ENCODE measurements around the gene TRIM2.
"Not testable (repeated sequence)": the region's sequence is repeated elsewhere in the genome, so short reads cannot be mapped to it uniquely, and the experiment has no call there.

The TRIM2 gene

DNA sequence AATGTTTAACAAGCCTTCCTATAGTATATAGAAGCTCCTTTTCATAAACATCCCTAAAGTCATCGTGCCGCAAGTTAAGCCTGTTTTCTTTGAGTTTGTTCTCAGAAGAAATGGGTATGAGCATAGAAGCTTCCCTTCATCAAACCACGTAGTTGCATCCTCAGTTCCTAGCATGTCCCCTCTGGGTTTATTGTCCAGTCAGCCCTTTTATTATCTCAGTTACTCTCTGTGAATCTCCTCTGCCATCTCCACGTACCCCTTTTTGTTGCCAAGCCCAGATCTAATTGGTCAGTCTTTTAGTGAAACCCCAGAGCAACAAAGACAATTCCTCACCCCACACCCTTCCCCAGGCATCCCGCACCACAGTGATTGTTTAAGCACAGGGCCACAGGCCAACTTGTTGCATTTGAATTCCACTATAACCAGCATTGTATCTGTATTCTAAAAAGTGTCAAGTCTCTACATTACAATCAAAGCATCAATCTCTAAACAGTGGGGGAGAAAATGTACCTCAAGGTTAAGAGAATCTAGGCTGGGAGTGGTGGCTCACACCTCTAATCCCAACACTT, 12.4 kb upstream of the TRIM2 start:
- DNase-seq = no peak

GRCh38 chr4:153197301-153197700, 6.9 kb upstream of the TRIM2 start:
- DNase-seq = no peak

DNA sequence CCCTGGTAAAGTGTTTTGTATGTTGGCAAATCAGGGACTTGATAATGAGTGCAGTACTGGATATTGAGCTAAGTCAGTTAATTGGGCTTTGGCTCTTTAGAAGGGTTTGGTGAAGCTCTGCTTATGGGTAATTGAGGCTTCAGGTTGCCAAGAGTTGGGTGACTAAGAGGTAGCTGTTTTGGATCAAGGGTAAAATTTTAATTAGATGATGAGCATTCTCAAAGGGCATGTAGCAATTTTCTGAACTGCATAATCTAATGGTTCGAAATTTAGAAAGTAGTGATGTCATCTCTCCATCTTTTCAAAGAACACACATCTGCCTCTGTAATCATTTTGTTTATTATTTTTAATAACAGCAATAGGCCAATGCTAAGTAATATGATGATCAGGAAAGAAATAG, 5.5 kb upstream of the TRIM2 start:
- DNase-seq = no peak

DNA sequence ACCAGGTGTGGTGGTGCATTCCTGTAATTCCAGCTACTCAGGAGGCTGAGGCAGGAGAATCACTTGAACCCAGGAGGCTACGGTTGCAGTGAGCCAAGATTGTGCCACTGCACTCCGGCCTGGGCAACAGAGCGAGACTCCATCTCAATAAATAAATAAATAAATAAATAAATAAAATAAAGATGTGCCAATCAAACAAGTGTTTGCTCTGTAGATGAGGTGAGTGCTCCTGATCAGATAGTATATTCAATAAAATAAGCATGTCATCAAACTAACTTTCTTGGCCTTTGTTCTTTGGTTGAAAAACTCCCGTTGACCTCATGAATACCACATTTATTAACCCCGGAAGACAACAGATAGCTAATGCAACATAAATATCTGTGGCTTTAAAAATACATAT, 497 bp upstream of the TRIM2 start:
- DNase-seq = not testable (repeated sequence)

GRCh38 chr4:153204728-153205648, 745 bp downstream of the TRIM2 start:
- no peak for DNase-seq

DNA sequence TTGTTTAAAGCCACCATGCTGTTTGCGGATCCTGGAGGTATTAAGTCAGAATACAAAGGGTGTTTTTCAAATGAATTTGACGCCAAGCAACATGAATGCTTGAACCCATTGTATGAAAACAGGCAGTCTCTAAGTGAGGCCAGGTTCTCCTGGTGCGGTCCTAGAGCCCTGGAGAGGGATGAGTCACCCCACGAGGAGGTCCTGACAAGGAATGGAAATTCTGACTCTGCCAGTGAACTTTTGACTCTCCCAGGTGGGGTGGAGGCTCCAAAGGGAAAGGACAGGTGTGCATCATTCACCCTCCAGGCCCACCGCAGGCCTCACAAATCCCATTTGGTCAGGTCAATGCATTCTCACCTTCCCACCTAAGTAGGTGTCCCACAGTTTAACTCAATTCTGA, 1.5 kb downstream of the TRIM2 start:
- DNase-seq = no peak

- DNase-seq = no peak
Measured at GRCh38 chr4:153206534-153206933, 2.3 kb downstream of the TRIM2 start.

GRCh38 chr4:153207027-153207426, 2.8 kb downstream of the TRIM2 start:
- no peak for DNase-seq

- DNase-seq = no peak
Measured at GRCh38 chr4:153207567-153207966, 3.3 kb downstream of the TRIM2 start.

DNA sequence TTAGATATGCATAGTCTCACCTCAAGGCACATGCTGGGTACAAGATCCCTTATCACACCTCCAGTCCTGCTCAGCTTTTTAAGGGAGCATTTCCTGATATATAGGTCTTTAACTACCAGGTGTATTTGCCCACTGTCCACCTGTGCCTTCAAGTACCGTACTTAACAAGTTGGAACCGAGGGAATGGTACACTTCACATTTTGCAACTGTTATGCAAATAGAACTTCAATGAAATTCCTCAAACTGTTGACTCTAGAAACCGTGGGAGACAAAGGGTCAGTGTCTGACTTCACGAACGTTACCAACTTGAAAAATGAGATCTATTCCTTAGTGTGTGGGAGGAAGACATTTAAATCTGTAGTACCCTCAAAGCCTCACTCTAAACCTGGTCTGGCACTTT, 5.2 kb downstream of the TRIM2 start:
- DNase-seq = no peak

DNA sequence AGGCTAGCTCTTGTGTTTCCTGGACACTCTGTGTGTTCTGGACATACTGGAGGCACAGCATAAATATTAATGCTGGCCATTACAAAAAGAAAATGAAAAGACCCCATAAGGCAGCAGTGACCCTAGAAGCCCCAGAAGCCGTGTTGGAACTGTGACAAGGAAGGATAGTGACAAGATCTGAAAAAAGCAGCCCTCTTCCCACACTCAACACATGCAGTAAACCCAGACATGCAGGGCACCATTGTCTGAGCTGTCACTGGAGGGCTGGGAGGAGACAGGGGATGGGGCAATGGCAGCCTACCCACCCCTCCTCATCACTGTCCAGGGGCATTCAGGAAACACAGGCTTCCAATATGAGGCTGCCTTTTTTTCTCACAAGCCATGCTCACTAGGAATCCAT, 6.5 kb downstream of the TRIM2 start:
- no peak for DNase-seq

DNA sequence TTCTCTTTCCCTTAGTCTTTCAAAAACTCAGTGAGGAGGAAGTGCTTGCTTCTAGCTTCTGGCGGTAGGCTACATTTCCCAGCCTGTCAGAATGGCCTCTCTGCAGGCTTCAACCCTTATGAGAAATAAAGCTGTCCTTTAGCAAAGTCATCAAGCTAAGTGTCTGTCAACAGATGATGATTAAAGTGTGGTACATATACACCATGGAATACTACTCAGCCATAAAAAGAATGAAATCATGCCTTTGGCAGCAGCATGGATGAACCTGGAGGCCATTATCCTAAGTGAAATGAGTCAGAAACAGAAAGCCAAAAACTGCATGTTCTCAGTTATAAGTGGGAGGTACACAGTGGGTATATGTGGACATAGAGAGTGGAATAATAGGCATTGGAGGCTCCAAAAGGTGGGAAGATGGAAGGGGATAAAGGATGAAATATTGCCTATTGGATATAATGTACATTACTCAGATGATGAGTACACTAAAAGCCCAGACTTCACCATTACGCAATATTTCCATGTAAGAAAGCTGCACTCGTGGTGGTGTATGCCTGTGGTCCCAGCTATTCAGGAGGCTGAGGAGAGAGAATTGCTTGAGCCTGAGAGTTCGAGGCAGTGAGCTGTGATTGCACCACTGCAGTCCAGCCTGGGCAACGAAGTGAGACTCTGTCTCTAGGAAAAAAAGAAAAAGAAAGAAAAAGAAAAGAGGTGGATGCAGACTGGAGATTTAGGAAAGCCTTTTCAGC, 7.9 kb downstream of the TRIM2 start:
- DNase-seq = no peak

GRCh38 chr4:153212736-153213135, 8.5 kb downstream of the TRIM2 start:
- no peak for DNase-seq

- no peak for DNase-seq
Measured at GRCh38 chr4:153215921-153216320, 11.7 kb downstream of the TRIM2 start.

- DNase-seq = no peak
Measured at GRCh38 chr4:153216546-153216945, 12.3 kb downstream of the TRIM2 start.

DNA sequence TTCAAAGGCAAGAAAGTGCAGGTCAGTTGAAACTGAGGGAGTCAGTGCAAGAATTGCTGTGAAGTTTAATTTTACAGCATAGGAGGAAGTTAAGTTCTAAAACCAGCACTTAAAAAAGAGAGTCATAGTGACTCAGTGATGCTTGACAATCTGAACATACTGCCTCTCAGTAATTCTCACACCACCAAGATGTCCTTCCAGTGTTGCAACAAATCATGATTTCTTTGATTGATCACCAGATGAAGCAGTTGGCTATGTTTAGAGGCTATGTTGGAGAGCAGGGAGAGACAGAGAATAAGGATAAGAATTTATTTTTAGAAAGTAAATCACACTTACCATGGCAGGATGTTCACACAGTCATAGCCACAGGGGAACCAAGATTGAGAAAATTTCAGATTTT, 13.2 kb downstream of the TRIM2 start:
- DNase-seq = no peak

- no peak for DNase-seq
Measured at GRCh38 chr4:153218961-153219360, 14.7 kb downstream of the TRIM2 start.

DNA sequence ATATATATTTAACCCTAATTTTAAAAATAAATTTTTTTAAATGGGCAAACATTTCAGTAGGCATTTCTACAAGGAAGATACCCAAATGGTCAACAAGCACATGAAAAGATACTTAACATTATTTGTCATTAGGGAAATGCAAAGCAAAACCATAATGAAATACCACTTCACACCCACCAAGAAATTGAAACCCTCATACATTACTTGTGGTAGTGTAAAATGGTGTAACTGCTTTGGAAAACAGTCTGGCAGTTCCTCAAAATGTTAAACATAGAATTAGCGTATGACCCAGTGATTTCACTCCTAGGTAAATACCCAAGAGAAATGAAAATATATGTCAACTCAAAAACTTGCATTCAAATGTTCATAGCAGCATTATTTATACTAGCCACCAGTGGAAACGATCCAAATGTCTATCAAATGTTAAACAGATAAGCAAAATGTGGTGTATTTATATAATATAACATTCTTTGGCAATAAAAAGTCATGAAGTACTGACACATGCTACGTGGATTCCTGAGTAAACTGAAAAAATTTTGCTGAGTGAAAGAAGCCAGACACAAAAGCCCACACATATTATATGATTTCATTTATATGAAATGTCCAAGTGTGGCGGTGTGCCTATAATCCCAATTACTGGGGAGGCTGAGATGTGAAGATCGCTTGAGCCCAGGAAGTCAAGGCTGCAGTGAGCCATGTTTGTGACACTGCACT, 16.6 kb downstream of the TRIM2 start:
- no peak for DNase-seq

GRCh38 chr4:153221783-153222706, 17.8 kb downstream of the TRIM2 start:
- DNase-seq = no peak

DNA sequence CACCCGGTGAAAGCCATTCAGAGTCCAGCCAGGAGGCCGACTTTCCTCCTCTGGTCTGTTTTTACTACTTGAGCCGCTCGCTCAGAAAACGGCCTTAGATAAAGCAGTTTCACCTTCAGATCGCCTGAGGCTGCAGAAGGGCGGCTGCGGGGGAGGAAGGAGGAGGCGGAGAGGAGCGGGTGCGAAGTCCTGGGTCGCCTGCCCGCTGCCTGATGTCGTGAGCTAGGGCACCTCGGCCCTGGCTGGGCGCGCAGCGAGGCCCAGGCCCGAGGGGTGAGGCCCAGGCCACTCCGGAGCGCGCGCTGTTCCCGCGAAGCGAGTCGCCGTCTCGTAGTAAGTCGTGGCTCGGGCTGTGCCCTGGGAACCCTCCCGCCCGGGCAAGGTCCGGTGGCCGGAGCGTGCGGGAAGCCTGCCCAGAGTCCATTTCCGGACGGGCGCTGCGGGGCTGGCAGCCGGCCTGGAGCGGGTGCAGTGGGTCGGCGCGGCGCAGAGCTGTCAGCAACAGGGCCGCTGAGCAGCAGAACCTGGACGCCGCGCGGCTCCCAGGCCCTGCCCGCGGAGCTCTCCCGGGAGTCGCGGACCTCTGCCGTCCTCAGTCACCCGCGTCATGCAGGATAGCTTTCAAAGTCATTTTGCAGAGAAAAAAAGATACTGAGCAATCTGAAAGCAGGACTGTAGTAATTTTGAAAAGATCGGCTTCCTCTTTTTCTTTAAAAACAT, 18.6 kb downstream of the TRIM2 start:
- DNase-seq = peak; percentile 8

GRCh38 chr4:153223427-153223801, 19.2 kb downstream of the TRIM2 start:
- DNase-seq = no peak
